GM12875 (cell line): ENCODE results near the gene ZBTB47.

Experiments
- H3K4me3 ChIP-seq: one replicate; pipeline ENCODE4 v1.5.1; 2011; ENCODE audit warnings: low read depth, low read length, control low read depth
- CTCF ChIP-seq: IDR thresholded peaks from 2 replicates; pipeline ENCODE4 v1.5.1; 2011; ENCODE audit warnings: low read depth, mild to moderate bottlenecking, control low read depth, inconsistent platforms, low read length, moderate library complexity, borderline replicate concordance; ENCODE audit not compliant: insufficient read depth

The ZBTB47 gene

GRCh38 chr3:42678447-42678846 lies 24.9 kb downstream of the ZBTB47 start:
- no peak overlapping the region for H3K4me3 ChIP-seq
- TF ChIP-seq CTCF = no peak

- no peak overlapping the region for H3K4me3 ChIP-seq
- no peak for TF ChIP-seq CTCF
These were observed 26.8 kb downstream of the ZBTB47 start for GRCh38 chr3:42680271-42680670.

- H3K4me3 ChIP-seq = no peak overlapping the region
- no peak for TF ChIP-seq CTCF
These were observed 27.3 kb downstream of the ZBTB47 start for GRCh38 chr3:42680806-42681205.

- H3K4me3 ChIP-seq = no peak overlapping the region
- no peak for TF ChIP-seq CTCF
These were observed 28.0 kb downstream of the ZBTB47 start for GRCh38 chr3:42681361-42682038.

- no peak for TF ChIP-seq CTCF
- no peak overlapping the region for H3K4me3 ChIP-seq
These were observed 29.0 kb downstream of the ZBTB47 start for GRCh38 chr3:42682301-42683070.

GRCh38 chr3:42683875-42684598 lies 30.5 kb downstream of the ZBTB47 start:
- no peak for TF ChIP-seq CTCF
- H3K4me3 ChIP-seq = no peak overlapping the region
